DLD1 (cell line): ENCODE results near the gene AJUBA.
"Not testable (repeated sequence)": the region's sequence is repeated elsewhere in the genome, so short reads cannot be mapped to it uniquely, and the experiment has no call there.

ENCODE experiments used
- in situ Hi-C: cut with HindIII; loops from 2 replicates; pipeline ENCODE4 v1.10.0; 2017; ENCODE audit warnings: low sequenced_read_pairs

Gene AJUBA

GRCh38 chr14:22982477-22983245 lies at the start of gene AJUBA:
Gene AJUBA (minus strand): TSS chr14:22982551. CDS start chr14:22982266, 285 bp downstream.
- in situ Hi-C loops = no loop called here

GRCh38 chr14:23030936-23031335 lies 48.6 kb upstream of the AJUBA start:
- in situ Hi-C loops = no loop called here

- in situ Hi-C loops = no loop called here
Measured at GRCh38 chr14:23028799-23029198, 46.4 kb upstream of the AJUBA start.

- in situ Hi-C loops = no loop called here
Measured at GRCh38 chr14:23025151-23025814, 42.9 kb upstream of the AJUBA start.

GRCh38 chr14:23024612-23025075 lies 42.3 kb upstream of the AJUBA start:
- in situ Hi-C loops = no loop called here

- in situ Hi-C loops = no loop called here
Measured at GRCh38 chr14:23023795-23024152, 41.4 kb upstream of the AJUBA start.

GRCh38 chr14:23023022-23023794 lies 40.9 kb upstream of the AJUBA start:
- in situ Hi-C loops = no loop called here

- in situ Hi-C loops = no loop called here
Measured at GRCh38 chr14:23021889-23022442, 39.6 kb upstream of the AJUBA start.

- in situ Hi-C loops = no loop called here
Measured at GRCh38 chr14:23021434-23021833, 39.1 kb upstream of the AJUBA start.

GRCh38 chr14:23020143-23021128 lies 38.1 kb upstream of the AJUBA start:
- in situ Hi-C loops = no loop called here

GRCh38 chr14:23018107-23018506 lies 35.8 kb upstream of the AJUBA start:
- in situ Hi-C loops = no loop called here

- in situ Hi-C loops = no loop called here
Measured at GRCh38 chr14:23017091-23017490, 34.7 kb upstream of the AJUBA start.

- in situ Hi-C loops = no loop called here
Measured at GRCh38 chr14:23015618-23016017, 33.3 kb upstream of the AJUBA start.

- in situ Hi-C loops = not testable (repeated sequence)
Measured at GRCh38 chr14:23013749-23014054, 31.4 kb upstream of the AJUBA start.

- in situ Hi-C loops = no loop called here
Measured at GRCh38 chr14:23013054-23013748, 30.9 kb upstream of the AJUBA start.

- in situ Hi-C loops = no loop called here
Measured at GRCh38 chr14:23009939-23010726, 27.8 kb upstream of the AJUBA start, which contains the start of gene C14orf93. Gene C14orf93 (minus strand): TSS chr14:23010143. CDS start chr14:22999023, 11,120 bp downstream.

- in situ Hi-C loops = no loop called here
Measured at GRCh38 chr14:23009483-23009938, 27.2 kb upstream of the AJUBA start.

GRCh38 chr14:23008831-23009230 lies 26.5 kb upstream of the AJUBA start:
- in situ Hi-C loops = no loop called here
